Stimulated activated CD8-positive, alpha-beta memory T cell treated with anti-CD3 and anti-CD28 coated beads, Interleukin-2, amount 100 ng/mL, for 1 hour (primary cell): ENCODE data around the gene IBTK.
"Not testable (repeated sequence)": the region's sequence is repeated elsewhere in the genome, so short reads cannot be mapped to it uniquely, and the experiment has no call there.

Experiments
- DNase-seq, 2 donors: peaks; one replicate each; pipeline ENCODE4 v3.0.0-alpha.2; 2020; ENCODE audit warnings: low read depth in 2 of 2

IBTK gene

GRCh38 chr6:82178077-82178758 is 69.3 kb downstream of the IBTK start:
- DNase-seq, result no peak

- no peak for DNase-seq
These were observed 70.9 kb downstream of the IBTK start for GRCh38 chr6:82176616-82177015.

- no peak for DNase-seq
These were observed 75.0 kb downstream of the IBTK start for GRCh38 chr6:82172594-82172993.

- DNase-seq, result no peak
These were observed 78.2 kb downstream of the IBTK start for GRCh38 chr6:82169138-82169876.

GRCh38 chr6:82166493-82166892 is 81.1 kb downstream of the IBTK start:
- no peak for DNase-seq

GRCh38 chr6:82160255-82160990 is 87.1 kb downstream of the IBTK start:
- DNase-seq, result no peak

- DNase-seq, result not testable (repeated sequence)
These were observed 94.8 kb downstream of the IBTK start for GRCh38 chr6:82152786-82153185.

GRCh38 chr6:82151147-82151546 is 96.4 kb downstream of the IBTK start:
- not testable (repeated sequence) for DNase-seq

- DNase-seq, result no peak
These were observed 101.6 kb downstream of the IBTK start for GRCh38 chr6:82145926-82146452.

GRCh38 chr6:82144852-82145340 is 102.6 kb downstream of the IBTK start:
- no peak for DNase-seq

GRCh38 chr6:82144007-82144851 is 103.3 kb downstream of the IBTK start:
- no peak for DNase-seq

GRCh38 chr6:82143041-82143481 is 104.5 kb downstream of the IBTK start:
- DNase-seq, result no peak

- DNase-seq, result no peak
These were observed 105.0 kb downstream of the IBTK start for GRCh38 chr6:82142524-82142923.

- no peak for DNase-seq
These were observed 109.3 kb downstream of the IBTK start for GRCh38 chr6:82138075-82138791.

- no peak for DNase-seq
These were observed 116.1 kb downstream of the IBTK start for GRCh38 chr6:82131441-82131840.

- DNase-seq, result no peak
These were observed 117.7 kb downstream of the IBTK start for GRCh38 chr6:82129797-82130196.

GRCh38 chr6:82128973-82129372 is 118.6 kb downstream of the IBTK start:
- DNase-seq, result not testable (repeated sequence)

GRCh38 chr6:82123632-82124031 is 123.9 kb downstream of the IBTK start:
- no peak for DNase-seq
